ENCODE data around the gene NFATC2. TPM values are rescaled to one million over a fixed set of nuclear protein-coding genes. Genes with fewer than 3 reads are reported as not detected.

NFATC2 gene
- polyA plus RNA-seq, 2 donors = 0.75 to 0.90 TPM

DNA sequence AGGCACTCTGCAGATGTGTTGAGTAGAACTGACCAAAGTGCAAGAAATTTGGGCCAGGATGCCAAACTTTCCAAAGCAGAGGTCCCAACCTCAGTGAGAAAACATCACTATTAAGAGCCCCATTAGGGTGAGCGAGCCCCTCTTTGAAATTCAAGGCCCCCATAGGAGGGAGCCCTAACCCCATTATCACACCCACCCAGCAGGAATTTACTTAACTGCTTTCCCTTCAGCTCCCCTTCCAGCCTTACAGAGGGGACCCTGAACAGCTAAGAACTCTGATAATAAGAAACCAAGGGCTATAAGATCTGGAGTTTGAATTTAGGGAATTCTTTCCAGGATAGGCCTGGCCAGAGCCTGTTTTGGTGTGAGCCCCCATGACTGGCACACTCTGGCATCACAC, 130.6 kb downstream of the NFATC2 start:
- Histone ChIP-seq H3K4me1 (ENCODE audit: control insufficient read depth in 2 of 2, insufficient read depth in 2 of 2, low read length in 1 of 2) (peaks cover 0 to 3% of the 10 kb centered on the region in 2 donors), H3K27ac (ENCODE audit: low read depth in 2 of 2, low read length in 1 of 2) (peak overlapping the region; percentile 23 to 73), H3K9me3 (ENCODE audit: control insufficient read depth in 2 of 2, insufficient read depth in 1 of 2, low read depth in 1 of 2, low read length in 1 of 2) (no peaks in the 10 kb centered on the region), H3K4me3 (ENCODE audit: low read depth in 1 of 2, low read length in 2 of 2) (no peak overlapping the region), H3K27me3 (ENCODE audit: control insufficient read depth in 1 of 2, insufficient read depth in 2 of 2, low read length in 2 of 2) (no peaks in the 10 kb centered on the region), H3K36me3 (ENCODE audit: control insufficient read depth in 2 of 2, insufficient read depth in 2 of 2, low read length in 1 of 2) (no peaks in the 10 kb centered on the region)
- WGBS, 2 donors = 91 to 94% methylated on average over 1 of the region's 1 CpG

DNA sequence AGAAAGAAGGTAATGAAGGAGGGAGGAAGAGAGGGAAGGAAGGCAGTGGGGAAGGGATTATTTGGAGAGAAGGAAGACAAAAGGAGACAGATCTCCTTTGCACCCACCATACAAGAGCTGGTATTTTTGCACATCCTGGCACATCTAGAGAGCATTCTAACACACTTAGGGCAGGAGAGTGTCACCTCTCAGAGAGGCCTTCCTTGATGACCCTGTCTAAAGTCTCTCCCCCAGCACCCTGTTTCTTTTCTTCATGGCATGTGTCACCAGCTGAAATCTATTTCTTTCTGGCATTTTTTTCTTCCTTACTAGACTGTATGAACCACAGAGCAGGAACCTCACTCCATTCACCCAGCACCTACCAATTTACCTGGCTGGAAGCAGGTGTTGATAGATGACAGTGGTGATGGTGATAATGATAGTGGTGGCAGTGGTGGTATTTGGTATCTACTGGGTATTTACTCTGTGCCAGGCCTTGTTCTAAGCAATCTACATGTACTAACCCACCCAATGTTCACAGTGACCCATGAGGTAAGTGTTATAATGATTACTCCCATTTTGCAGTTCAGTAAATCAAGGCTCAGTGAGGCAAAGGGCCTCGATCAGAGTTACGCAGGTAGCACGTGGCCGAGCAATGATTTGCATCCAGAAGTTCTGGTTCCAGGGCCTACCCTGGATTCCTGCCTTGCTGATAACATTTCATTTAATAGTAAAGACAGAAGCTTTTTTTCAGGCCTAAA, 131.8 kb downstream of the NFATC2 start:
- Histone ChIP-seq H3K27me3 (ENCODE audit: control insufficient read depth in 1 of 2, insufficient read depth in 2 of 2, low read length in 2 of 2) (no peaks in the 10 kb centered on the region), H3K36me3 (ENCODE audit: control insufficient read depth in 2 of 2, insufficient read depth in 2 of 2, low read length in 1 of 2) (no peaks in the 10 kb centered on the region)
- 96 to 97% methylated on average over 4 of the region's 4 CpGs for WGBS, 2 donors

DNA sequence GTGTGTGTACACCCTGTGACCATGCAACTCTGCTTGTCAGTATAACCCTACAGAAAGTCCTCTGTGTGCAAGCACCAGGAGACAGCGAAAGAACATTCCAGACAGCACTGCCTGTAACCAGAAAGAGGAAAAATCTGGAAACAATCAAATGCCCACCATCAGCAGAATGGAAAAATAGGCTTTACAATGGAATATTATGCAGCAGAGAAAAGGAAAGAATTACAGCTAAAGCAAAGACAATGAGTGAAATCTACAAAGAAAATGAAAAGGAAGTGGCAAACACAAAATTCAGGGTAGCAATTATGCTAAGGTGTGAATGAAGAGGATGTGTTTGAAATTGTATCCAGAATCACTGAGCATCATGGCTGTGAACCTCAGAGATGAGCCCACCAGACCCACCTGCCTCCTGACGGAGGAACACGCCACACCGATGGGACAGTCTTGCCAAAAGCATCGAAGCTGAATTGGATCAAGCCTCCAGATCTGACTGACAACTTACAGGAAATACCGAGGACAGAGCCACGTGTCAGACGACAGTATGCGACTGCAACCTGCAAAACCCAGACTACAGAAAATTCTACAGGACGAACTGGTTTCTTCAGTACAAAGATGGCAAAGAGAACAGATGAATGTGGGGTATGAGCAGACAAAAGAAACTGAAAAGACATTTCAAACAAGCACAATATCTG, 133.2 kb downstream of the NFATC2 start:
- Histone ChIP-seq H3K4me1 (ENCODE audit: control insufficient read depth in 2 of 2, insufficient read depth in 2 of 2, low read length in 1 of 2) (peaks cover 0 to 3% of the 10 kb centered on the region in 2 donors), H3K36me3 (ENCODE audit: control insufficient read depth in 2 of 2, insufficient read depth in 2 of 2, low read length in 1 of 2) (no peaks in the 10 kb centered on the region), H3K27me3 (ENCODE audit: control insufficient read depth in 1 of 2, insufficient read depth in 2 of 2, low read length in 2 of 2) (no peaks in the 10 kb centered on the region)

More for the DNA sequence above, 131.8 kb downstream of the NFATC2 start:
- H3K4me3 ChIP-seq (ENCODE audit: low read depth in 1 of 2, low read length in 2 of 2) = no peak overlapping the region
- H3K4me1 ChIP-seq (ENCODE audit: control insufficient read depth in 2 of 2, insufficient read depth in 2 of 2, low read length in 1 of 2) = peaks cover 0 to 3% of the 10 kb centered on the region in 2 donors
- H3K27ac ChIP-seq (ENCODE audit: low read depth in 2 of 2, low read length in 1 of 2) = no peak overlapping the region
- H3K9me3 ChIP-seq (ENCODE audit: control insufficient read depth in 2 of 2, insufficient read depth in 1 of 2, low read depth in 1 of 2, low read length in 1 of 2) = no peaks in the 10 kb centered on the region

DNA sequence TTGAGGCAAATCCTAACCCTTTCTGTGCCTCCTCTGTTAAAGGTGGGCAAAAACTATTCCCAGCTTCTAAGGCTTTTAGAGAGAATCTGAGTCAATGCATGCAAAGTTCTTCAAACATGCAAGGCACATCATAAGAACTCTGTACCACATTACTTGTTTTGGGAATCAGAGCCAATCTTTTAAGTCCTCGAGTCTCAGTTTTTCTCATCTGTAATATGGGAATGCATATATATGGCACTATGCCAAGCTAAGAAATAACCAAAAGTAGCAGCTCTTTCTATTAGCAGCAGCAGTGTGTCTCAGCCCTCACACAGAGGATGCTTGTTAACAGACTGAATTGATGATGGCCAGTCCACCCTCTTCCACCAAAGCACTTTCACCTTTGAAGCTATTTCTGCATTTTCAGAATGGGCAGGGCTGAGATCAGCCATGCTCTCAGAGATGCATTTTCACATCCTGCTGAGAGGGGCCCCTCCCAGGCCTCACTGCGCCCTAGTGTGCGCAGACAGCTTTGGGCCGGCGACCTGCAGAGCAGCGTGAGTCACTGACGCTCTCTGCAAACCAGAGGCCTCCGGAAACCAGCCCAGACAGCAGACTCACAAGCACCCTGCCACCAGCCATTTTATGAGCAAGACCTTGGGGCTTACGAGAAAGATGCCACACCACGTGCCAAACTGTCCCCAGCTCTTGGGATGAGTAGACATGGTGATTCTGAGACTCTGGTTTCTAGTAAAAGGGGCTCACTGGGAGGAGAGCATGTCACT, 138.0 kb downstream of the NFATC2 start:
- peaks cover 0 to 2% of the 10 kb centered on the region in 2 donors for H3K4me1 ChIP-seq (ENCODE audit: control insufficient read depth in 2 of 2, insufficient read depth in 2 of 2, low read length in 1 of 2)
- H3K27ac ChIP-seq (ENCODE audit: low read depth in 2 of 2, low read length in 1 of 2) = peak overlapping the region in 1 of 2 donors; percentile 25
- 77 to 78% methylated on average over 10 of the region's 10 CpGs for WGBS, 2 donors
- no peaks in the 10 kb centered on the region for H3K9me3 ChIP-seq (ENCODE audit: control insufficient read depth in 2 of 2, insufficient read depth in 1 of 2, low read depth in 1 of 2, low read length in 1 of 2)
- no peaks in the 10 kb centered on the region for H3K36me3 ChIP-seq (ENCODE audit: control insufficient read depth in 2 of 2, insufficient read depth in 2 of 2, low read length in 1 of 2)
- H3K27me3 ChIP-seq (ENCODE audit: control insufficient read depth in 1 of 2, insufficient read depth in 2 of 2, low read length in 2 of 2) = no peaks in the 10 kb centered on the region
- H3K4me3 ChIP-seq (ENCODE audit: low read depth in 1 of 2, low read length in 2 of 2) = no peak overlapping the region

More for the DNA sequence above, 133.2 kb downstream of the NFATC2 start:
- WGBS, 2 donors = 69 to 70% methylated on average over 10 of the region's 10 CpGs
- Histone ChIP-seq H3K4me3 (ENCODE audit: low read depth in 1 of 2, low read length in 2 of 2) (no peak overlapping the region), H3K27ac (ENCODE audit: low read depth in 2 of 2, low read length in 1 of 2) (no peak overlapping the region), H3K9me3 (ENCODE audit: control insufficient read depth in 2 of 2, insufficient read depth in 1 of 2, low read depth in 1 of 2, low read length in 1 of 2) (no peaks in the 10 kb centered on the region)

DNA sequence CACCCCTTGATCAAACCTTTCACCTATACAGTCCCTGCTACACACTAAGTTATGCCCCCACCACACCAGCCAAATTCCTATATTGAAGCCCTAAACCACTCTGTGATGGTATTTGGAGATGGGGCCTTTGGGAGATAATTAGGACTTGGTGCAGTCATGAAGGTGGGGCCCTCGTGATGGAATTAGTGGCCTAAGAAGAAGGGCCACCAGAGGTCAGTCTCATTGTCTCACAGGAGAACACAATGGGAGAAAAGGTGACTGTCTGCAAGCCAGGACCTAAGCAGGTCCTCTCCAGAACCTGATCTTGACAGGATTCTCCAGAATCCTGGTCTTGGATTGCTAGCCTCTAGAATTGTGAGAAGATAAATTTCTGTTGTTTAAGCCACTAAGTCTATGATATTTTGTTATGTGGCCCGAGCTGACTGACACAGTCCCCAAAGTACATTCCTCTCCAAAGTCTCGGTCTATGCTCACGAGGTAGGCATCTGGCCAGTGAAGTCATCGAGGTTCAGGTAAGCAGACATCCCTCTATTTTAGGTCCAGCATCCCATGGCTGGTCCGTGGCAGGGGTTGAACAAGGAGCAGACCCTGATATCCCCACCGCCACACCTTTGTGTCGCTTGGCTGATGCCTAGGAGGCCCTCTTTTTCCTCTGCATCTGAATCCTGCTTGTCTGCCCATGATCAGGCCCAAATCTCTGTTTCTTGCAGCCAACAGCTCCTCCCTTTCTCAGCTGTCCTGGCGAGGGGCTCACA, 138.9 kb downstream of the NFATC2 start:
- Histone ChIP-seq H3K4me1 (ENCODE audit: control insufficient read depth in 2 of 2, insufficient read depth in 2 of 2, low read length in 1 of 2) (peaks cover 0 to 2% of the 10 kb centered on the region in 2 donors), H3K27me3 (ENCODE audit: control insufficient read depth in 1 of 2, insufficient read depth in 2 of 2, low read length in 2 of 2) (no peaks in the 10 kb centered on the region), H3K4me3 (ENCODE audit: low read depth in 1 of 2, low read length in 2 of 2) (no peak overlapping the region), H3K27ac (ENCODE audit: low read depth in 2 of 2, low read length in 1 of 2) (no peak overlapping the region), H3K9me3 (ENCODE audit: control insufficient read depth in 2 of 2, insufficient read depth in 1 of 2, low read depth in 1 of 2, low read length in 1 of 2) (no peaks in the 10 kb centered on the region), H3K36me3 (ENCODE audit: control insufficient read depth in 2 of 2, insufficient read depth in 2 of 2, low read length in 1 of 2) (no peaks in the 10 kb centered on the region)
- 94 to 95% methylated on average over 9 of the region's 9 CpGs for WGBS, 2 donors

DNA sequence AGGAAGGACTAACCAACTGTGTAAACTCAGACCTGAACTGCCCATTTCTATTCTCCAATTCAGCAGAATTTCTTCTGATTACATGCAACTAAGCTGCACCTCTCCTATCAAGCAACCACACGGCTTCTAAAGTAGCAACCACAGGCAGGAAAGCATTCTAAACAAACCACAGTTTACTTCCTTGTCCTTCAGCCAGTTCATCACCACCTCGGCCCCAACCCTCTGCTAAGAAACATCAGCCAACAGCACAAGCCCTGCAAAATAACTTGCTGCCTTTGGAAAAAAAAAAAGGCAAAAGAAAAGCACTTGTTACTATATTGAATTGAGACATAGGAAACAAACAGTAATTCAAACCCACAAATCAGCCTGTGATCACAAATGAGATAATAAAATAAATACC, 140.3 kb downstream of the NFATC2 start:
- WGBS, 2 donors = 31% methylated on average over 2 of the region's 2 CpGs
- peaks cover 0 to 2% of the 10 kb centered on the region in 2 donors for H3K4me1 ChIP-seq (ENCODE audit: control insufficient read depth in 2 of 2, insufficient read depth in 2 of 2, low read length in 1 of 2)
- no peaks in the 10 kb centered on the region for H3K9me3 ChIP-seq (ENCODE audit: control insufficient read depth in 2 of 2, insufficient read depth in 1 of 2, low read depth in 1 of 2, low read length in 1 of 2)
- no peaks in the 10 kb centered on the region for H3K27me3 ChIP-seq (ENCODE audit: control insufficient read depth in 1 of 2, insufficient read depth in 2 of 2, low read length in 2 of 2)
- H3K4me3 ChIP-seq (ENCODE audit: low read depth in 1 of 2, low read length in 2 of 2) = no peak overlapping the region
- no peak overlapping the region for H3K27ac ChIP-seq (ENCODE audit: low read depth in 2 of 2, low read length in 1 of 2)
- no peaks in the 10 kb centered on the region for H3K36me3 ChIP-seq (ENCODE audit: control insufficient read depth in 2 of 2, insufficient read depth in 2 of 2, low read length in 1 of 2)

DNA sequence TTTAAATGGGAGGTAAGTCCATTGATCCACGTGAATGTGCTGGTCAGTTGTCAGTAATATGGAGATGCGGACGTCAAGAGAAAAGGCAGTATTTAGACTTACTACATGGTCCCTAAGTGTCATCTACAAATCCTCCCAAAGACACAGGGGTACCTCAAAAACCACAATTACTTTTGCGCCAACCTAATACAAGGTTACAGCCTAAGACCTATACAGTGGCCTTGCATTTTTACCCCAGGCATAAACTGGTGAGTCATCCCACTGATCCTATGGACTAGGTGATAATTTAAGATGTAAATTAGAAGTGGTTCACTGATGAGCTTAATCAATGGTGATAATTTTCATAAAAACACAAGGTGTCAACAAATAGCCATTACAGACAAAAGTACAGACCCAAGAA, 141.0 kb downstream of the NFATC2 start:
- H3K27me3 ChIP-seq (ENCODE audit: control insufficient read depth in 1 of 2, insufficient read depth in 2 of 2, low read length in 2 of 2) = no peaks in the 10 kb centered on the region
- no peaks in the 10 kb centered on the region for H3K36me3 ChIP-seq (ENCODE audit: control insufficient read depth in 2 of 2, insufficient read depth in 2 of 2, low read length in 1 of 2)
- H3K27ac ChIP-seq (ENCODE audit: low read depth in 2 of 2, low read length in 1 of 2) = no peak overlapping the region
- H3K4me1 ChIP-seq (ENCODE audit: control insufficient read depth in 2 of 2, insufficient read depth in 2 of 2, low read length in 1 of 2) = peaks cover 0 to 2% of the 10 kb centered on the region in 2 donors
- no peak overlapping the region for H3K4me3 ChIP-seq (ENCODE audit: low read depth in 1 of 2, low read length in 2 of 2)
- H3K9me3 ChIP-seq (ENCODE audit: control insufficient read depth in 2 of 2, insufficient read depth in 1 of 2, low read depth in 1 of 2, low read length in 1 of 2) = no peaks in the 10 kb centered on the region
- 88 to 89% methylated on average over 4 of the region's 4 CpGs for WGBS, 2 donors

DNA sequence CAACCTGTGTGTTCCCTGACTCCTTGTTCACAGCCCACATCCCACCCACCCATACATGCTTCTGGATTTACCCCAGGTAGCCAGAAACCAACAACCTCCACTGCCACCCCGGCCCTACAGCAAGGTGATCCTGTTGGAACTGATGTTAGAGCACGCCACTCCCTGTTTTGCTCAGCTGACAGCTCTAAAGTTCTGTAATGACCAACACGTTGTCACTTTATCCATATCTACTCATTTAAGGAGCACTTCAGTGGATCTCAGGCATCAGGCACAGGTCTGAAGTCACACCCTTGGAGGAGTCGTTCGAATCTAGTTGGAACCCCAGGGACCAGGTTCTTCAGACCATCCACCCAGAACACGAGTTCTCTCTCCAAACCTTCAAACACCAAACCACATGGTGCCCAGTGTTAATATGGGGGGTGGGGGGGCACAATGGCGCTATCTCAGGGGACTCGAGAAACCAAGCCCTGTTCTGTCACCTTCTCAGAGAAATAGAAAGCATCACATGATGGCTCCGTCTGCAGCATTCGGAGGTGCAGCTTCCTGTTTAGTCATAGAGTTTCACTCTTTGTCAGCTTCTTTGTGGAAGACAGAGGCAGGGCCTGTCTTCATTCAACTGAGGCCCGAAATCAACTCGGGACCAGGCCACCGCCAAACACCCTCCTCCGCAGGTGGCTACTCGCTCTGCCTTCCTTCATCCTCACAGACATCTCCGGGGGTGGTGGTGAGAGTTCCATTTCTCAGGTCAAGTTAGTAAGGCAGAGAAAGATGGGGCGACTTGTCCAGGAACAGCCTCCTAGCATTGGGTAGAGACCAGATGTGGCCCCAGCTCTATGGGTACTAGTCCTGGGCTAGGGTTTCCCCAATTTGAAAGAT, 142.2 kb downstream of the NFATC2 start:
- Histone ChIP-seq H3K36me3 (ENCODE audit: control insufficient read depth in 2 of 2, insufficient read depth in 2 of 2, low read length in 1 of 2) (peaks cover 0 to under 1% of the 10 kb centered on the region in 2 donors), H3K4me1 (ENCODE audit: control insufficient read depth in 2 of 2, insufficient read depth in 2 of 2, low read length in 1 of 2) (peaks cover 0 to 2% of the 10 kb centered on the region in 2 donors), H3K4me3 (ENCODE audit: low read depth in 1 of 2, low read length in 2 of 2) (no peak overlapping the region), H3K27ac (ENCODE audit: low read depth in 2 of 2, low read length in 1 of 2) (peak overlapping the region; percentile 55 to 56), H3K9me3 (ENCODE audit: control insufficient read depth in 2 of 2, insufficient read depth in 1 of 2, low read depth in 1 of 2, low read length in 1 of 2) (no peaks in the 10 kb centered on the region), H3K27me3 (ENCODE audit: control insufficient read depth in 1 of 2, insufficient read depth in 2 of 2, low read length in 2 of 2) (no peaks in the 10 kb centered on the region)
- 79 to 84% methylated on average over 17 of the region's 17 CpGs for WGBS, 2 donors
